HG02973 (cell line): Measurements from ENCODE around the gene CYP20A1.
"Not testable (repeated sequence)": the region's sequence is repeated elsewhere in the genome, so short reads cannot be mapped to it uniquely, and the experiment has no call there.

ENCODE experiments used
- ATAC-seq: cut with Tn5 transposase; IDR thresholded peaks from one replicate; pipeline ENCODE4 v1.9.1; 2021; ENCODE audit warnings: moderate library complexity; ENCODE audit not compliant: unreplicated experiment

The CYP20A1 gene, protein sequence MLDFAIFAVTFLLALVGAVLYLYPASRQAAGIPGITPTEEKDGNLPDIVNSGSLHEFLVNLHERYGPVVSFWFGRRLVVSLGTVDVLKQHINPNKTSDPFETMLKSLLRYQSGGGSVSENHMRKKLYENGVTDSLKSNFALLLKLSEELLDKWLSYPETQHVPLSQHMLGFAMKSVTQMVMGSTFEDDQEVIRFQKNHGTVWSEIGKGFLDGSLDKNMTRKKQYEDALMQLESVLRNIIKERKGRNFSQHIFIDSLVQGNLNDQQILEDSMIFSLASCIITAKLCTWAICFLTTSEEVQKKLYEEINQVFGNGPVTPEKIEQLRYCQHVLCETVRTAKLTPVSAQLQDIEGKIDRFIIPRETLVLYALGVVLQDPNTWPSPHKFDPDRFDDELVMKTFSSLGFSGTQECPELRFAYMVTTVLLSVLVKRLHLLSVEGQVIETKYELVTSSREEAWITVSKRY

DNA sequence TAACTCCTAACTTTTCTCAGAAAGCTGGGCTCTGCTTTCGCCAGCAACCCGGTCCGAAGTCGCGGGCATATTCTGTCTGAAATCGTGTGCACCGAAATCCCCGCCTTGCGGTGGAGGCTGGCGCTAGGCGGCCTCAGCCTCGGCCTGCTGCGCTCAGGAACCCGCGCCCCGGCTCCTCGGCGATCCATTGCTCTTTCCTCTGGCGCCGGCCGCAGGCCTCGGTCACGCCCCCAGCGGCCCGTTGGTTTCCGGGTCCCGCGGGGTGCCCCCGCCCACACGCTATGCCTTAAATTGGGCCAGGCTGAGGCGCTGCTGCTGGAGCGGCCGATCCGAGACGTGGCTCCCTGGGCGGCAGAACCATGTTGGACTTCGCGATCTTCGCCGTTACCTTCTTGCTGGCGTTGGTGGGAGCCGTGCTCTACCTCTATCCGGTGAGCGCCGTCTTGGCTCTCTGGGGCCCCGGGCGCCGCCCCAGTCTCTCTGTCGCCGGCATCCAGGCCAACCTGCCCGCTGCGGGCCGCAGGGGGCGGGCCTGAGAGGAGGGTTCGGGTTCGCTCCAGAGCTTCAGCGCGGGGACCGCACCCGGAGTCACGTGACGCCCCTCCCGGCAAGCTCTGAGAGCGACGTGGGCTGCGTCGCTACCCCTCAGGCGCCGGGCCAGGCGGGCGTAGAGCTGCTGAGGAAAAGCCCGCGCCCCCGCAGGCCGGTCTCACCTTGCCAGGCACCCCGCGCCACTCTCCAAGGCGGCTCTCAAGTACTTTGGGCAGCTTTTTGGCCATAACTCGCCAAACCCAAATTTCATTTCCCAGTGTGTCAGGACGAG is at the start of gene CYP20A1:
Gene CYP20A1 (plus strand): TSS at position 315 of the 823 bp plus-strand sequence. CDS start 45 bp downstream, at position 360.
- ATAC-seq: peak; percentile 83

DNA sequence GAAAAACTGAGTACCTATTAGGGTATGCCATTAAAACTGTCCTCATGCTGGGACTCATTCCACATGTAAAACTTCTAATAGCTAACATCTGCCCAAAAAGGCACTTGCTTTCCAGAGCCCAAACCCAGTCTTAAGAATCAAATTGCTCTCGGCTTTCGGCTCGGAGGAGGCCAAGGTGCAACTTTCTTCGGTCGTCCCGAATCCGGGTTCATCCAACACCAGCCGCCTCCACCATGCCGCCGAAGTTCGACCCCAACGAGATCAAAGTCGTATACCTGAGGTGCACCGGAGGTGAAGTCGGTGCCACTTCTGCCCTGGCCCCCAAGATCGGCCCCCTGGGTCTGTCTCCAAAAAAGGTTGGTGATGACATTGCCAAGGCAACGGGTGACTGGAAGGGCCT is 48.3 kb upstream of the CYP20A1 start:
- not testable (repeated sequence) for ATAC-seq

DNA sequence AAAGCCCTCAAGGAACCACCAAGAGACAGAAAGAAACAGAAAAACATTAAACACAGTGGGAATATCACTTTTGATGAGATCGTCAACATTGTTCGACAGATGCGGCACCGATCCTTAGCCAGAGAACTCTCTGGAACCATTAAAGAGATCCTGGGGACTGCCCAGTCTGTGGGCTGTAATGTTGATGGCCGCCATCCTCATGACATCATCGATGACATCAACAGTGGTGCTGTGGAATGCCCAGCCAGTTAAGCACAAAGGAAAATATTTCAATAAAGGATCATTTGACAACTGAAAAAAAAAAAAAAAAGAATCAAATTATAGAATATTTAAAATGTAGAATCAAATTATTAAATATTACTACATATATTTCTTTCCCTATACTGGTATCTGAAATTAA is 47.8 kb upstream of the CYP20A1 start:
- ATAC-seq: not testable (repeated sequence)

DNA sequence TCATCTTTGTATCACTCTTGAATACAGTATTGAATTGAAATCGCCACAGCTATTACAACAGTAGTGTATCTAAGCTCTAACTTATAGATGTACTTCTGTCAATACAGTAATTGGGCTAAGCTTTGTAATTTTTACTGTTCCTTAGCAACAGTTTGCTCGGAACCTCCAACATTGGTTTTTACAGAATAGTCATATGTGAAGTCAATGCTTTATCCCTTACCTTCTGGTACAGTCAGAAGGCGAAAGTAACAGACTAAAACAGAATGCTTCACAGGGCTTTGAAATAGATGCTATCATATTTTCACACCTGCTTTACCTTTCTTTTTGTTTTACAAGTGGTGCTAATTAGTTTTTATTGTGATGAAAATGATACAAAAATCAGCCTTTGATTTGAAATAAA is 46.9 kb upstream of the CYP20A1 start:
- ATAC-seq: no peak

DNA sequence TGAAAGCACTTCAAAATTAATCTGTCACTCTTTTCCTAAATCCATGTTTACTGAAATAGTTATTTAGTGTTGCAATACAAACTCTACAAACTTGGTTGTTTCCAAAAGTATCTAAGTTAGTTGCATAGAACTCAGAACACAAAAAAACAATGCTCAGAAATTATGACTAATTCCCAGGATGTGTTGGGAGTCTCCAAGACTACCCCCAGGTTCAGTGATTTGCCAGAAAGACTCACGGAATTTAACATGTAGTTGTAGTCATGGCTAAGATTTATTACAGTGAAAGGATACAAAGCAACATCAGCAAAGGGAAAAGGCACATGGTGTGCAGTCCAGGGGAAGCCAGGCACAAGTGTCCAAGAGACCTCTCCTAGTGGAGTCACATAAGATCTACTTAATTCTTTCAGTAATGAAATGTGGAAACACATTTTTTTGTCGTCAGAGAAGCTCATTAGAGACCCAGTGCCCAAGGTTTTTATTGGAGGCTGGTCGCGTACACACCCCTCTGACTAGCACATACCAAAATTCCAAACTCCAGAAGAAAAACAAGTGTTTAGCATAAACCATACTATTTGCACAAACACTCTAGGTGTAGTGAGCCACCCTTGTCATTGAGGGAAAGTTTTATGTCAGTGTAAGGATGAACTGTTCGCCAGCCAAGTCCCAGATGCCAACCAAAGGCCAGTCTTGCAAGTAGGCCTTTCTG is 43.3 kb upstream of the CYP20A1 start:
- ATAC-seq: no peak

DNA sequence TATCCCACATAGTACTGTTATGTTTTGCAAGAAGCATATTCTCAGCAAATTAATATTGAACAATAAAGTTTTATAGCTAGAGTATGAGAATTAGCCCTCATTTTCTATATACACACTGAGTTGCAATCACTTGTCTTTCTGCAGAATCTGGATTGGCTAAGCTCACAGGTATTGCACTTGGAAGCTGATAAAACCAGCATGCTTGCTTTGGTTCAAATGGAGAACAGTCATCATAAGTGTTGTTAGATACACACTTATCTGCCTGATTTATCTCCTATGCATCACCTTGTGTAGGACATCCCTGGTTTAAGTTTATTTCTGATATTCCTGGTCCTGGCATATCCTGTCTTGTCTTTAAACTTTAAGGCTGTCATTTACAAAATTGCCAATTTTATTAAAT is 38.0 kb upstream of the CYP20A1 start:
- no peak for ATAC-seq

DNA sequence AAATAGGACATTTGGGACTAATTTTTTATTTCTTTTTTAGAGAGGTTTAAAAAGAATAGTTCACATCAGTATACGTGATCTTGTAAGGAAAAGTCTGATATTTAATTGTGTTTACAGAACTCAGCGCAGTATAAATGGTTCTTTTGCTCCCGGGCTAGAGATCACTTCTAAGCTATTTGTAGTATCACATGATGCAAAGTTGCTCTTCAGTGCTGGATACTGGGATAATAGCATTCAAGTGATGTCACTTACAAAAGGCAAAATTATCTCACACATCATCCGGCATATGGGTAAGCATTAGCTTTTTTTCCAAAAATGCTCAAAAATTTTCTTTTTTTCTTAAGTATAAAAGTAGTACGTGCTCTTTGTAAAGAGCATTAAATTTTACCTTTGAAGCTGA is 37.4 kb upstream of the CYP20A1 start:
- ATAC-seq: no peak

DNA sequence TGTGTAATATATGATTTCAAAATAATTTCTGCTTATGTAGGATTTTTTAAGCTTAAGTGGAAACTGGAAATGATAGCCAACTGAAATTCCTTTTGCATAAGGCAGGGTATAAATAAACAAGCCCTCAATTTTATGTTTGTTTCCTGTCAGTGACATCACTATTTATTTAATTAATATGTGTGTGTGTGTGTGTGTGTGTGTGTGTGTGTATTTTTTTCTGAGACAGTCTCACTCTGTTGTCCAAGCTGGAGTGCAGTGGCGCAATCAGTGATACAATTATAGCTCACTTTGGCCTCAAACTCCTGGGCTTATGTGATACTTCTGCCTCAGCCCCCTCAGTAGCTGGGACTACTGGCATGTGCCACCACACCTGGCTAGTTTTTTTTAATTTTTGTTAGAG is 29.3 kb upstream of the CYP20A1 start:
- ATAC-seq: no peak

DNA sequence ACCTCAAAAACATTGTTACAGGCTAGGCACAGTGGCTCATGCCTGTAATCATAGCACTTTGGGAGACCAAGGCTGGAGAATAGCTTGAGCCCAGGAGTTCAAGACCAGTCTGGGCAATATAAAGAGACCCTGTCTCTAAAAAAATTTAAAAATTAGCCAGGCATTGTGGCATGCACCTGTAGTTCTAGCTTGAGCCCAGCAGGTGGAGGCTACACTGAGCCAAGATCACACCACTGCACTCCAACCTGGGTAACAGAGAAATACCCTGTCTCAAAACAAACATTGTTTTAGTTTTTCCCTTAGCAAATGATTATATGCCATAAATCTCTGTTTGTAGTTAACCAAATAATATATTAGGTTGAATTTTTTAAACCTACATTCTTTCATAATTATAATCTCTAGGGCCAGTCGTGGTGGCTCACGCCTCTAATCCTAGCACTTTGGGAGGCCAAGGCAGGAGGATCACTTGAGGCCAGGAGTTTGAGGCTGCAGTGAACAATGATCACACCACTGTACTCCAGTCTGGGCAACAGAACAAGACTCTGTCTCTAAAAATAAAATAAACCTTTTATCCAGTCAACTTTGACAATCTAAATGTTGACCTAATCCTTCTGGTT is 13.3 kb upstream of the CYP20A1 start:
- ATAC-seq: no peak

DNA sequence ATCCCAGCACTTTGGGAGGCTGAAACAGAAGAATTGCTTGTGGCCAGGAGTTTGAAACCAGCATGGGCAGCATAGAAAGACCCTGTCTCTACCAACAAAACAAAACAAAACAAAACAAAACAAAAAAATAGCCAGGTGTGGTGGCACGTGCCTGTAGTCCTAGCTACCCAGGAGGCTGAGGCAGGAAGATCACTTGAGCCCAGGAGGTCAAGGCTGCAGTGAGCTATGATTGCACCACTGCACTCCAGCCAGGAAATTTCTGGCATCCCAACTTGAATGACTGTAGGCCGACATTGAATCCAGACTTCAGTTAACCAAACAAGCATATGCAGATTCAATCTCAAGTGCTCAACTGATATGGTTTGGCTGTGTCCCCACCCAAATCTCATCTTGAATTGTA is 9.1 kb upstream of the CYP20A1 start:
- not testable (repeated sequence) for ATAC-seq

DNA sequence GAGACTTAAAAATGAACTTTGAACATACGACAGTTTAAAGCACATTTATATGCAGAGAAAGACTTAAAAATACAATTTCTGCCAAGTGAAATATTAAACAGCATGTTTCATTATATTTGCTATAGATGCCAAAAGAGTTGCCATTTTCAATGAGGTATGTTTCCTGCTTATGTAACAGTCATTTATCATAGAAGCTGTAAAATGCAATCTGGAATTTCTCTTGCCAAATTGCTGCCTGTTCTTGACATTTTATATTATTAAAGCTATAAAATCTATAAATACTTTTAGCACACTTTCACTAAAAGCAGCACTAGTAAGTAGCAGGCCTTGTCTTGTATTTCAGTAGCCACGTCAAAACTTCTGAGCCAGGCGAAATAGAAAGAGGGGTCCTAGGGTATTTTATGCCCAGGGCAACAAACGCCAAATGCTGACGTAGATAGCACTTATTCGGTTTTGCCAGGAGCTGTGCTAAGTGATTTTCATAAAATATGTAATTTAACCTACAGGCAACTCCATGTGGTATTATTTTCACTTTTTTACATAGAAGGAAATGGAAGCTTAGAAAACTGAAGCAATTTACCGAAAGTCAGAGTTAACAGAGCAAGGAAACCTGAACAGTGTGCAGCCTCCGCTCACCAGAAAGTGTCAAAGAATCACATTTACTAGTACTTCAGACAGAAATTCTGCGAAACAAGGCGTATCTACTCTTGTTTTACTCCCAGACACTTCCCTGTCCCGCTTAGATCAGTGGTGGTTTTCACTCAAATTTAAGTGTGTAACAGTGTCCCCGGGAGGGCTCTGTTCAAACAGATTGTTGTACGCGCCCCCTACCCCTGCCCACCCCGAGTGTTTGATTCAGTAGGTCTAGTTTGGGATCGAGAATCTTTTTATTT is 1.2 kb upstream of the CYP20A1 start:
- ATAC-seq: no peak

DNA sequence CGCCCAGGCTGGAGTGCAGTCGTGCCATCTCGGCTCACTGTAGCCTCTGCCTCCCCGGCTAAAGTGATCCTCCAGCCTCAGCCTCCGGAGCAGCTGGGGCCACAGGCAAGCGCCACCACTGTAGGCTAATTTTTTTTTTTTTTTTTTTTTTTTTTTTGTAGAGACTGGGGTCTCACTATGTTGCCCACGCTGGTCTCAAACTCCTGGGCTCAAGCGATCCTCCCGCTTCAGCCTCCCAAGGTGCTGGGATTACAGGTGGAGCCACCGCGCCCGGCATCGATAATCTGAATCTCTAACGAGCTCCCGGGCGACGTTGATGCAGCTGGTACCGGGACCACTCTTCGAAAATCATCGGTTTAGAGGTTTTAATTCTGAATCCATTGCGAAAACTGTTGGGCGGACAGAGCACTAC is 520 bp upstream of the CYP20A1 start:
- peak; percentile 0 for ATAC-seq

DNA sequence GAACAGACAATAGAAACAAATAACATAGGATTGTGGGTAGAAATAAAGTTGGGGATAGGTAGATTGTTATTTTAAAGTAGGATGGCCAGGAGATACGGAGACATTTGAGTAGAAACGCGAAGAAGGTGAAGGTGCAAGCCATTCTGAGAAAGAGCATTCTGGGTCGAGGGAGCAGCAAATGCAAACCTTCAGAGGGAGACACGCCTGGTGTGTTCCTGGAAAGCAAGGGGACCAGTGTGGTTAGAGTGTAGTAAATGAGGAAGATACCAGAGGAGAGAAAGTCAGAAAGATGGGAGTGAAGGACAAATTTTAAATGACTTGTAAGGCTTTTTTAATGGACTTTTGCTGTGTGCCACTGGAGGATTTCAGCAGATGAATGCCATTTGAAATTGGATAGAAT is 1.7 kb downstream of the CYP20A1 start:
- ATAC-seq: no peak

DNA sequence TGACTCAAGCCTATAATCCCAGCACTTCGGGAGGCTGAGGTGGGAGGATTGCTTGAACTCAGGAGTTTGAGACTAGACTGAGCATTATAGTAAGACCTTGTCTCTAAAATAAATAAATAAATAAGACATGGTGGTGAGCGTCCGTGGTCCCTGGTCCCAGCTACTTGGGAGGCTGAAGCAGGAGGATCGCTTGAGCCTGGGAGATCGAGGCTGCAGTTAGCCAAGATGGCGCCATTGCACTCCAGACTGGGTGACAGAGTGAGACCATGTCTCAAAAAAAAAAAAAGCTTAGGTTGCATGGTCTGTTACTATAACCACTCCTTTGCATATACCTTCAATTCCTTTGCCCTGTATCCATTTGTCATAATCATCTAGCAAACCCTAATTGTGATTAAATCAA is 3.7 kb downstream of the CYP20A1 start:
- ATAC-seq: no peak

DNA sequence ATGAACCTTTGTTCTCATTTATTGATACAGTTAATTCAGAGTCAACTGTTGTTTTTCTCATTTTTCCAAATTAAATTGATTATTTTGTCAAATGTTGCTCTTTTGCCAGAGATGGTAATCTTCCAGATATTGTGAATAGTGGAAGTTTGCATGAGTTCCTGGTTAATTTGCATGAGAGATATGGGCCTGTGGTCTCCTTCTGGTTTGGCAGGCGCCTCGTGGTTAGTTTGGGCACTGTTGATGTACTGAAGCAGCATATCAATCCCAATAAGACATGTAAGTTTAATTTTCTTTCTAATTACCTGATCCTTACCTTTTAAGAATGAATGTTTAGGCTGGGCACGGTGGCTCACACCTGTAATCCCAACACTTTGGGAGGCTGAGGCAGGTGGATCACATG is 7.8 kb downstream of the CYP20A1 start:
- ATAC-seq: no peak

DNA sequence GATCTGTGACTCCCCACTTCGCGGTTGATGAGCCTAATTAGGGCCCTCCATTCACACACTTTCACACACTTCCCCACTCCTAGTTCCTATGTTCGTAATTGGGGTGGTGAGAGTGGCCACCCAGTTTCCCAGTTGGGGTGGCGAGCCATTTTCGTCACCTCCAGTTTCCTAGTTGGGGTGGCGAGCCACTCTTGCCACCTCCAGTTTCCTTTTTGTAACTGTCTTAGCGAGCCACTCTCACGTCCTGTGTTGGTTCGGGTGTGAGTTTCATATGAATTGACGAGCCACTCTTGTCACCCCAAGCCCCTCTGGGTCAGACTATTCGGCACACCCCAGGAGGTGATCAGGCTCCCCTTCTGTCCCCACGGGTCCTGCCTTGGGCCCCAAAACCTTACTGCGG is 14.0 kb downstream of the CYP20A1 start:
- ATAC-seq: no peak

DNA sequence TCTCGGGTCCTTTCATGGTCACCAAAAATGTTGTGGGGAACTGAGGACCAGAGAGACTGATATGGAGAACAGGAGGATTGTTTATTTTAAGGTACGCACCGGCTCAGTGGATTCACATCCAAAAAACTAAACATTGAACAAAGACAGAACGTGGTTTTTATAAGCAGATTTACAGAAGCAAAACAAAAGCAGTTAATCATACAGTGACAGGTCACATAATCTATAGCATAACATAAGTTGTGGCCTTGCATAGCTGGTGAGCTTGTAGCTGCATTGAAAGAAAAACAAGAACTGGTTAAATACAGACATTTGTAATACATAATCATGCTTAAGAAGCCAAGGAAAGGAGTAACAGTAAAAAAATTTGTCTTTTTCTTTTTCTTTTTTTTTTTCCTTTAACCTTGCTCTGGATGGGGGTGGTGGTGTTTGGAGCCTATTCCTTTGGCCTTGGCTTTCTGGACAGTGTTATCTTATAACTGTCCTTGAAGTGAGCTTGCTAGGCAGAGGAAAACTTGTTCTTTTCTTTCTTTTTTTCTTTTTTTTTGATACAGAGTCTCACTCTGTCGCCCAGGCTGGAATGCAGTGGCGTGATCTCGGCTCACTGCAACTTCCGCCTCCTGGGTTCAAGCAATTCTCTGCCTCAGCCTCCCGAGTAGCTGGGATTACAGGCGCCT is 14.7 kb downstream of the CYP20A1 start:
- not testable (repeated sequence) for ATAC-seq

DNA sequence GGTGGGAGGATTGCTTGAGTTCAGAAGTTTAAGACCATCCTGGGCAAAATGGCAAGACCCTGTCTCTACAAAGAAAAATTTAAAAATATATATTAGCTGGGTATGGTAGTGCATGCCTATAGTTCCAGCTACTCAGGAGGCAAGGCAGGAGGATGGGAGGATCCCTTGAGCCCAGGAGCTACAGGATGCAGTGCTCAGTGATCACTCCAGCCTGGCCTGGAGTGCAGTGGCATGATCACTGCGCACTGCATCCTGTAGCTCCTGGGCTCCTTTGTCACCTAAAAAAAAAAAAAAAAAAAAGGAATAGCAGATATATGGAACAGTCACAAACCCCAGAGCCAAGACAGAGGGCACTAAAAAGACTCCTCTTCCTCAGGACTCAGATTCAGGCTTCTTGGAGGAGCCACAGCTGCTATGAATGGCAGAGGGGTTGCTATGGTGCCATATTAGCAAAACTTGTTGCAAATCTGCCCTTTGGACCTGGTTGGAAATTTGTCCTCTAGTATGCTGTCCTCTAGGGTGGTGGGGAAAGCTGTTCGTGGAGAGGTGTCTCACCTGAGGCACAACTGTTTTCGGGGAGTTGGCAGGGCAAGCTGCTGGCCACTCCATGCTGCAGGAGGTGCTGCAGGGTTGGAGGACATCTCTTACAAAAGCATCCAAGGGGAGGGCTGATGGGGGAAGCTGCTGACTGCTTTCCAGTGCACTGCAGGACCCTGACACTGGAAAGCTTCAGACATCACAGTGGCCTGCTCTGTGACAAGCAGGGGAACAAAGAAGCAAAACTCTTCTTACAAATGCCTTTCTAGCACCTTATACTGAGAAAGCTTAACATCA is 22.7 kb downstream of the CYP20A1 start:
- ATAC-seq: no peak

DNA sequence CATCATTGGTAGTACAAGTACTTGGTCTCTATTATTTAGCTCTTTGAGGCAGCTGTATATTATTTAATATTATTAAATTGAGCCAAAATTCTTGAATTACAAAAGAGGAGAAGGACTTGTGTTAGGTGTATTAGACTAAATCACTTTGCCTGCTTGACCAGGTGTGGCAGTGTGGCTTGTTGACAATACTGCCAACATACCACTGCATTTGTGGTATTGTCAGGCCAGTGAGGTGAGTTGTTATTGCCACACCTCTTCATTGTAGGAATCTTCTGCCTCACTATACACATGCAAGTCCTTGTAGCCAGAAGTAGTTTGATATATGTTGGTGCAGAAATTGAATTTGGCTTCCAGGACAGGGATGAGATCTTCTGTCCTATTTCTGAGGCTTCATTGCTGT is 40.5 kb downstream of the CYP20A1 start:
- no peak for ATAC-seq
